ENCODE measurements around the gene COQ9.

COQ9 gene

GRCh38 chr16:57473176-57473840 lies 26.0 kb downstream of the COQ9 start:
- DNase-seq (ENCODE audit: low read depth) = no peak

GRCh38 chr16:57473906-57474305 lies 26.6 kb downstream of the COQ9 start:
- no peak for DNase-seq (ENCODE audit: low read depth)

GRCh38 chr16:57474671-57475661 lies 27.7 kb downstream of the COQ9 start:
- DNase-seq (ENCODE audit: low read depth) = no peak

DNA sequence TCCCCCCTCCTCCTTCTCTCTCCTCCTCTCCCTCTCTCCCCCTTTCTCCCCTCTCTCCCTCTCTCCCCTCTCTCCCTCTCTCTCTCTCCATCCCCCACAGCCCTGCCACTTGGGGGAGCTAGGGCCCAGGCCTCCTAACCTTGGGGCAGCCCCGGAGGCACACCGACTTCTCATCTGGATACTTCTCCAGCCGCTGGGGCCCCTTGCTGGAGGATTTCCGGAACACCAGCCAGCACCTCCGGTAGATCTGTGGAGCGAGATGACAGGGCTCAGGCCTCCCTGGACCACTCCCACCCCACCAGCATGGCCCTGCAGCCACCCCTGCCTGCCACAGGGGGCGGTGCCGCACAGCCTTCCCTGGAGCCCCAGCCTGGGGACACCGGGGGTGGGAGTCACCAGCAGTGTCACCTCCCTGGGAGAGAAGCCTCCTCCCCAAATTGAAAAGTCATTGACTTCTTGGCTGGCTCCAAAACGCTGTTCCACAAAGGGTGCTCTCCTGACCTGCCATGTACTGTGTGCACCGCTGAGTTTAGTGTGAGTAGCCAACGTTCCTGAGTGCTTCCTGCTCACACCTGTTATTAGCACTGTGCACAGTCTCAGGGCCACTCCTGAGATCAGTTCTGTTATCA lies 28.5 kb downstream of the COQ9 start:
- DNase-seq (ENCODE audit: low read depth) = peak; percentile 54

DNA sequence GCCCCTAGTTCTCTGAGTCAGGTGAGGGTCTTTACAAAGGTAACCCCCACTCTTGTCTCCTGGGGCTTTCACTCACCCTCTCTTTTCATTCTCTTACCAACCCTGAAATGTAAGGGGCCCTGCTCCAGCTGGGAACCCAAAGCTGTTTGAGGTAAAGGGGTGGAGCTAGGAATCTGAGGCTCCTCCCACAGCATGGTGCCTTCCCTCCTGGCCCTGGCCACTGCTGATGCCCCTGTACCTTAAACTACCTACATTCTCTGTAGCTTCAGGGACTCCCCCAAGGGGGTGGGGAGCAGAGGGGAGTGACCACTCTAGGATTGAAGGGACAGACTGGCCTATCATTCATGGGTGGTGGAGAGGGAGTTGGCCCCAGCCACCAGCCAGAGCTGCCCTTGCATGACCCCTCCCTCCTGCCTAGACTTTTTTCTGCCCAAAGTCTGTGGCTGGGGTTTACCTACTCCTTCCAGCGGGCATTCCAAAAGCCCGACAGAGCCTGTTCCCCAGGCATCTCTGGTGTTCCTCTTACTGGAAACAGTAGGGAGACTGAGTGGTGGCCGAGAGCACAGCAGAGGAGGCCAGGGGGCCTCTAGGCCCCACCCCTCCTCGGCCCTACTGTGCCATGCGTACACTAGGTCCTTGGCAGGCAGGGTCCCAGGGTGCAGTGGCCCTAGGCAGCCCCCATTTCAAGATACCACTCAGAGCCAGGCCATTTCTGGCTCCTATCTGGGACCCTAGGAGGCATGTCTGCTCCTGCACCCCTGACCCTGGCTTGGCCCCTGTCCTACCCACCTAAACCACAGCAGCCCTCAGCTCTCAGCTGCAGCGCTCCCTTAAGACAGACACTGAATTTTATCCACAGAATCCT lies 29.5 kb downstream of the COQ9 start:
- DNase-seq (ENCODE audit: low read depth) = no peak

DNA sequence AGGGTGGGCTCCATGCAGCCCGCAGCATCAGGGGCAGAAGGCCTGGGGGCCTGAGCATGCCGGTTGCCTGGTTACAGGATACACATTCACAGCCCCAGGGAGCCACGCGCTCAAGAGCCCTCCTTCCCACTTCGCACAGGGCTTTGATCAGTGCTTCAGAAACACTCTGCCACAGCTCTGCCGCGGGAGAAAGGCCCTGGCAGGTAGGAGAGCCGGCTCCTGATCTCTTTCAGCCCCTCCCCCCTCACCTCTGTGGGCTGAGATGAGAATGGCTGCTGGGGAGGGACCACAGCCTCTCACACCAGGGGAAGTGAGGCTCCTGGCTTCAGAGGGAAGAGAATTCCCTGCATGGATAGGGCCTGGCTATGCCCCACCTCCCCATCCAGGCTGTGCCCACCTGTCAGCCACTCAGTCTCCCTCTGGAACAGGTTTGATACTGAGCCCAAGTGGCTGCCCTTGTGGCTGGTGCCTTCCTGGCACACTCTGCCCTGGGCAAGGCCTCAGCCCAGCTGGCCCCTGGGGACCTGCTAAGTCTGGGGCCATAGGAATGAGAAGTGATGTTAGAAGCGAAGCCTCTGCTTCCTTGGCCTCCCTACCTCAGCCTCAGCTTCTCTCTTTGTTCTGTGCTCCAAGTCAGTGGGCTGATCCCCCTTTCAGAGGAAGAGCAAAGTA lies 30.4 kb downstream of the COQ9 start:
- no peak for DNase-seq (ENCODE audit: low read depth)

DNA sequence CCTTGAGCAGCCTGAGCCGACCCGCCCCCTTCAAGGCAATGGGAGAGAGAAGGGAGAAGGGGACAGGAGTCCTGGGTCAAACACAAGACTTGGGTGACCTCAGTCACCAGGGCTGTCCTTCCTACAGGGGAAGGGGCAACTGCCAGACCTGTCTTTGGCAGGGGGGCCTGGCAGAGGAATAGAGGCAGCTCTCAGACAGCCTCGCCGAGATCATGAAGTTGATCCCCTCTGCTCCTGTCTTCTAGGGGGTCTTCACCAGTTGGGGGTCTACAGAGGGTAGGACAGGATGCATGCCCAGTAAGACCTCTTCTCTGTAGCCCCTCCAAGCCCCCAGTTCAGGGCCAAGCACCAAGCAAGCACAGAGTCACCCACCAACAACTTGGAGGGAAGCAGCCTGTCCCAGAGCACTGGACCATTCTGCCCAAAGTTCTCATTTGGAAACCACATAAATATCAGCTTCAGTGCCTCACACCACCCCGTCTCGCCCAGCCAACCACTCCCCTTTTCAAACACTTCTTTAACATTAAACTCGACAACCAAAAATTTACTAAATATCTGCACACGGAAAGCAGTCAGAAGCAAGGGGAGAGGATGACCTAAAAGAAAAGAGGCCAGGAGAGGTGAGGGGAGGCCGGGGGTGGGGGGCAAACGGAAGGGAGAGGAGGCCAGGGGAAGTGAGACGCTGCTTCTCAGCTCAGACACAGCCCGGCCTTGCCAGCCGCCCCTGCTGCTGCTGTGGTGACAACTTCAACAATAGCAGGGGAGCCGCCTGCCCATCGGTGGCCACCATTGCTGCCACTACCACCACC lies 31.3 kb downstream of the COQ9 start:
- no peak for DNase-seq (ENCODE audit: low read depth)

- DNase-seq (ENCODE audit: low read depth) = no peak
These were observed 32.1 kb downstream of the COQ9 start for GRCh38 chr16:57479205-57479975.

DNA sequence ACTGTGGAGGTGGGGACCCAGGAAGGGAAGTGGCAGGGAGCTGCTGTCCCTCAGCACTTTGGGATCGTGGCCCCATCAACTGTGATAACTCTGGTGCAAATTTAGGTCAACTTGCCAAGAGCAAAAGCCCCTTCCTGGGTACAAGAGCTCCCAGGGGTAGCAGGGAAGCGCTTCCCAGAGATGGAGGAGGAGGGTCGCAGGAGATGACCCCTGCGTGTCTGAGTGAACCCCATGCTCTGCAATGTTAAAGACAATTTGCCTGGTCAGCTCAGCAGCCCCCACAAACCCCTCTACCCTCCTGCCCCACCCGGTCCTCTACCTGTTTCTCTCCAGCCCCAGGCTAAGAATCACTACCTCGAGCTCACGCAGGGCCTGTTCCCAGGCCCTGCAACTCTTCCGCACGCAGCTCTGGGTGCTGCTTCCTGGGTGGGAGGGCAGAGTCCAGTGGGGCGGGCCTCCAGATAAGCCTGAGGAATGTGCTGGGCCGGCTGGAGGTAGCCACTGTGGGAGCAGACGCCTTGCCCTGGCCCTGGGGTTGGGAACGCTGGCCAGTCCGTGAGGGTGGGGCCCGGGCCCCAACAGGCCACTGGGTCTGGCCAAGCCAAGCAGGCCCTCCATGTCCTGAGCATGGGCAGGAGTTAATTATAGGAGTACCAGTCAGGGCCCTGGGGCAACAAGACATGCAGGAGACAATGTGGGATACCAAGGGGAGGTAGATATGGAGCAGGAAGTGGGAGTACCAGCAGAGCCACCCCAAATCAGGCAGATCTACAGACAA lies 32.9 kb downstream of the COQ9 start:
- DNase-seq (ENCODE audit: low read depth) = no peak

GRCh38 chr16:57480754-57481230 lies 33.5 kb downstream of the COQ9 start:
- DNase-seq (ENCODE audit: low read depth) = no peak

GRCh38 chr16:57481421-57481820 lies 34.1 kb downstream of the COQ9 start:
- DNase-seq (ENCODE audit: low read depth) = no peak

DNA sequence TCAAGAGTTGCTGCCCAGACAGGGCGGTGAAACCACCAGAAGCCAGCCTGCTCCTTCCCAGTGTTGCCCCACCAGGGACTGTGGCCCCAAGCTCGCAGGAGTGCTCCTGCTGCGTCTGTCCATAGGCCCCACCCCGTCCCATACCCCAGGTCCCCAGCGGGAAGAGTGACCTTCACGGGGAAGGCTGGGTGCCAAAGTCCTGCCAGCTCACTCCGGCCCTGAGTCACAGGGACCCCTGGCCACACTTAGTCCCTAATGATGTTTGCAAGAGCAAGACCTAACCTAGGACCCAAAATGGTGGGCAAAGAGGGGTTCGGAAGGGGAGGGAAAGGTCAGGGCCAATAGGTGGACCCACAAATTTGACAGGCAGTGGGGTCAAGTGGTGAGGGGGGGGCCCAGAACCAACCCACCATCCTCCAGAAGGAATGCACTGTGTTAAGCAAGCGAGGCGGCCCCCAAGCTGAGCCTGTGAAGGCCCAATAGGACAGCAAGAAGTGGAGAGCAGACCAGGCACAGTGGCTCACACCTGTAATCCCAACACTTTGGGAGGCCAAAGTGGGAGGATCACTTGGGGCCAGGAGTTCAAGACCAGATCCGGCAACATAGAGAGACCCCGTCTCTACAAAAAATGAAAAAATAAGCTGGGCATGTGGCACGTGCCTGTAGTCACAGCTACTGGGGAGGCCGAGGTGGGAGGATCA lies 35.7 kb downstream of the COQ9 start:
- DNase-seq (ENCODE audit: low read depth) = no peak

GRCh38 chr16:57483725-57484514 lies 36.6 kb downstream of the COQ9 start:
- DNase-seq (ENCODE audit: low read depth) = no peak

DNA sequence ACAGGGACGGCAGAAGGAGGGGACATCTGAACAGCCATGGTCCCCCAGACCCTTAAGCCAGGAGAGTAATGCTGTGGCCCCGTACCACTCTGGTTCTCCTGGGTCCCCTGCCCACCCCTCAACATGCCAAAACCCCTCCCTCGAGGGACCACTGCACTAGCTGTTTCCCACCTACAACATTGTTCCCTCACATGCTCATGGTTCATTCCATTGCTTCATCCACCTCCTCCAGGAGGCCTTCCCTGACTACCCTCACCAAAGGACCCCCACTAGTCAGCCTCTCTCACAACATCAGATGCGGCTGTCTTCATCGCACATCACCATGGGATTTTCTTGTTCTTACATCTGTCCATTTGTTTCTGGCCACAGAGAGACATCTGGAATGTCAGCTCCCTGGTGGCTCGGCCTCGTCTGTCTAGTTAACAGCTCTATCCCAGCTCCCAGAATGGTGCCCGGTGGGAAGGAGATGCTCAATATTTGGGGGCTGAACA lies 37.3 kb downstream of the COQ9 start:
- DNase-seq (ENCODE audit: low read depth) = no peak

GRCh38 chr16:57485091-57485915 lies 38.0 kb downstream of the COQ9 start:
- no peak for DNase-seq (ENCODE audit: low read depth)
